ENCODE data around the gene UNC93A.
"Not testable (repeated sequence)": the region's sequence is repeated elsewhere in the genome, so short reads cannot be mapped to it uniquely, and the experiment has no call there.

GRCh38 chr6:167361170-167361569, 70.1 kb downstream of the UNC93A start:
- not testable (repeated sequence) for TF ChIP-seq CTCF (IDR thresholded peaks at IDR 0.05; ENCODE audit: borderline replicate concordance, extremely low read depth, low read length, poor library complexity, severe bottlenecking); EZH2 (IDR thresholded peaks at IDR 0.05; ENCODE audit: borderline replicate concordance, low read depth, low read length, severe bottlenecking)
